ENCODE measurements around the gene ZBBX. TPM values are rescaled to one million over a fixed set of nuclear protein-coding genes. Genes with fewer than 3 reads are reported as not detected.

The ZBBX gene
- total and polyA plus RNA-seq, 10 of the 15 experiments (the other 5 are each of a cell fraction or from before 2014, with no cell fraction given) = 0.01 to 0.34 (median 0.17) TPM; not detected in 6

GRCh38 chr3:167350245-167350862 is 29.7 kb downstream of the ZBBX start:
- H3K4me1 ChIP-seq (ENCODE audit: control insufficient read depth, insufficient read depth, low read length) = no peaks in the 10 kb centered on the region
- WGBS (ENCODE audit: insufficient coverage, insufficient replicate concordance, low lambda C conversion rate, missing lambda C conversion rate) = 2% methylated on average over 2 of the region's 2 CpGs
- DNase-seq (ENCODE audit: low read depth, low spot score) (no peak), ATAC-seq (no peak), FAIRE-seq (peak; percentile 49)
- ChIA-PET SMC1A (ENCODE audit: uncharacterized antibody, unreplicated experiment) (no interaction called here), CTCF (no interaction called here), RAD21 (ENCODE audit: unreplicated experiment) (interaction anchor here (0.9 kb wide), 1 partner anchor 249 kb away, joined by 3 read pairs; no protein-coding TSS in a partner anchor), POLR2A (no interaction called here)
- intact Hi-C loops (cut with micrococcal nuclease; ENCODE audit: unreplicated experiment) = loop anchor here (1.0 to 5.0 kb wide), 3 partner anchors 248 to 1338 kb away; no protein-coding TSS in a partner anchor
- BruUV-seq (replicated peaks) = no TSS peak
- in situ Hi-C loops (cut with MboI) = no loop called here
- no peaks in the 10 kb centered on the region for H3K36me3 ChIP-seq (ENCODE audit: control insufficient read depth in 2 of 2, insufficient read depth in 2 of 2, low read length in 1 of 2)
- H4K20me1 ChIP-seq (ENCODE audit: control insufficient read depth, insufficient read depth) = no peaks in the 10 kb centered on the region
- H3K9me3 ChIP-seq (replicated peaks; ENCODE audit: control insufficient read depth, insufficient read depth, low read length) = no peaks in the 10 kb centered on the region
- no peak overlapping the region for H3K9ac ChIP-seq (ENCODE audit: control insufficient read depth, insufficient read depth, low read length)
- no peaks in the 10 kb centered on the region for H3K79me2 ChIP-seq (ENCODE audit: control insufficient read depth, insufficient read depth, low read length)
- TF ChIP-seq RAD51 (IDR thresholded peaks at IDR 0.05) = no peak
- no peak for TF ChIP-seq FOXK2 (IDR thresholded peaks at IDR 0.05)
- TF ChIP-seq EP300 (IDR thresholded peaks at IDR 0.05; ENCODE audit: borderline replicate concordance in 1 of 2, control insufficient read depth in 1 of 2, low read depth in 2 of 2, low read length in 2 of 2) = no peak
- no peak for TF ChIP-seq GABPA (IDR thresholded peaks at IDR 0.05; ENCODE audit: low read depth)
- no peak for TF ChIP-seq TAF1 (IDR thresholded peaks at IDR 0.05; ENCODE audit: borderline replicate concordance, low read depth, low read length)
- TF ChIP-seq NRF1 (conservative IDR thresholded peaks at IDR 0.05; ENCODE audit: low read depth, low read length) = no peak
- no peak for TF ChIP-seq CHD4 (IDR thresholded peaks at IDR 0.05)
- TF ChIP-seq SMC3 (IDR thresholded peaks at IDR 0.05; ENCODE audit: borderline replicate concordance, low read length) = peak; percentile 30; the same call in 1 of the 2 replicates
- TF ChIP-seq ZBED1 (IDR thresholded peaks at IDR 0.05; ENCODE audit: borderline replicate concordance) = no peak
- no peak for TF ChIP-seq KLF5 (IDR thresholded peaks at IDR 0.05; ENCODE audit: partially characterized antibody)
- TF ChIP-seq CTCF (IDR thresholded peaks at IDR 0.05 in 2 of 3, conservative IDR thresholded peaks at IDR 0.05 in 1 of 3; ENCODE audit: control insufficient read depth in 2 of 3, extremely low read depth in 1 of 3, insufficient read depth in 1 of 3, low read depth in 3 of 3, low read length in 3 of 3) = peak; percentile 43 to 55 (median 43); a peak in 5 of 6 replicates
- no peak for TF ChIP-seq FOXM1 (IDR thresholded peaks at IDR 0.05; ENCODE audit: low read depth, low read length)
- TF ChIP-seq RAD21 (IDR thresholded peaks at IDR 0.05; ENCODE audit: insufficient read depth, low read depth, low read length) = peak; percentile 66
- H3K27me3 ChIP-seq (replicated peaks in 1 of 2; ENCODE audit: control insufficient read depth in 2 of 2, insufficient read depth in 2 of 2, low read length in 1 of 2) = no peaks in the 10 kb centered on the region
- no peak overlapping the region for H3K4me2 ChIP-seq (ENCODE audit: control insufficient read depth, insufficient read depth)
- no peak overlapping the region for H3K4me3 ChIP-seq
- no peak overlapping the region for H3K27ac ChIP-seq (ENCODE audit: control insufficient read depth, insufficient read depth)
- H2AFZ ChIP-seq (ENCODE audit: control insufficient read depth, low read depth, low read length) = no peak overlapping the region
